Liver (tissue), 9 donors: ENCODE results near the gene CLEC3B. TPM values are rescaled to one million over a fixed set of nuclear protein-coding genes. Genes with fewer than 3 reads are reported as not detected.

Experiments
- DNase-seq: peaks from one replicate; pipeline ENCODE4 v3.0.0-alpha.2; 2017; ENCODE audit warnings: low spot score
- H3K27ac ChIP-seq, 2 donors: one replicate each; pipeline ENCODE4 v1.7.0; 2013; ENCODE audit warnings: inconsistent platforms in 2 of 2, low read length in 2 of 2, control low read depth in 1 of 2, low read depth in 1 of 2, mild to moderate bottlenecking in 1 of 2
- H3K27me3 ChIP-seq, 4 donors: one replicate each; pipeline versions ENCODE4 v1.6.1 to v1.7.0; 2013; ENCODE audit warnings: low read length in 3 of 4, inconsistent platforms in 1 of 4, mild to moderate bottlenecking in 1 of 4, moderate library complexity in 1 of 4; ENCODE audit not compliant: control insufficient read depth in 4 of 4, insufficient read depth in 4 of 4
- H3K36me3 ChIP-seq, 4 donors: one replicate each; pipeline versions ENCODE4 v1.6.1 to v1.7.0; 2013; ENCODE audit warnings: low read length in 3 of 4, mild to moderate bottlenecking in 3 of 4, low read depth in 1 of 4, moderate library complexity in 1 of 4; ENCODE audit not compliant: control insufficient read depth in 4 of 4, insufficient read depth in 3 of 4
- H3K4me1 ChIP-seq, 4 donors: one replicate each; pipeline versions ENCODE4 v1.6.1 to v1.7.0; 2013; ENCODE audit warnings: low read length in 3 of 4, mild to moderate bottlenecking in 3 of 4, moderate library complexity in 1 of 4; ENCODE audit not compliant: control insufficient read depth in 4 of 4, insufficient read depth in 4 of 4
- H3K4me3 ChIP-seq, 3 donors: one replicate each; pipeline versions ENCODE4 v1.6.1 to v1.7.0; 2013; ENCODE audit warnings: low read length in 3 of 3, control low read depth in 1 of 3, low read depth in 1 of 3, mild to moderate bottlenecking in 1 of 3
- H3K9ac ChIP-seq, 2 donors: one replicate each; pipeline ENCODE4 v1.7.0; 2013; ENCODE audit warnings: low read length in 2 of 2, mild to moderate bottlenecking in 2 of 2, moderate library complexity in 2 of 2, control low read depth in 1 of 2, low read depth in 1 of 2
- H3K9me3 ChIP-seq, 4 donors: one replicate each; pipeline versions ENCODE4 v1.6.1 to v1.7.0; 2013; ENCODE audit warnings: low read length in 3 of 4; ENCODE audit not compliant: control insufficient read depth in 4 of 4
- EGR1 ChIP-seq, 2 donors: IDR thresholded peaks; 2 replicates each; pipeline ENCODE4 v1.6.1; 2016 to 2018; ENCODE audit warnings: antibody characterized with exemption in 2 of 2, low read depth in 2 of 2
- FOXA1 ChIP-seq: IDR thresholded peaks from 2 replicates; pipeline ENCODE4 v1.6.1; 2016; ENCODE audit warnings: antibody characterized with exemption
- FOXA2 ChIP-seq: IDR thresholded peaks from 2 replicates; pipeline ENCODE4 v1.6.1; 2016; ENCODE audit warnings: antibody characterized with exemption
- HNF4G ChIP-seq: IDR thresholded peaks from 2 replicates; pipeline ENCODE4 v1.6.1; 2016; ENCODE audit warnings: antibody characterized with exemption
- JUND ChIP-seq, 2 donors: IDR thresholded peaks; 2 replicates each; pipeline ENCODE4 v1.6.1; 2016; ENCODE audit warnings: antibody characterized with exemption in 2 of 2
- RAD21 ChIP-seq, 2 donors: IDR thresholded peaks; 2 replicates each; pipeline ENCODE4 v1.6.1; 2016; ENCODE audit warnings: antibody characterized with exemption in 2 of 2, mild to moderate bottlenecking in 2 of 2
- RXRA ChIP-seq, 2 donors: IDR thresholded peaks; 2 replicates each; pipeline ENCODE4 v1.6.1; 2017 to 2018; ENCODE audit warnings: antibody characterized with exemption in 2 of 2, mild to moderate bottlenecking in 1 of 2
- TAF1 ChIP-seq: conservative IDR thresholded peaks from 2 replicates; pipeline ENCODE4 v1.6.1; 2016; ENCODE audit warnings: antibody characterized with exemption, mild to moderate bottlenecking
- ZBTB33 ChIP-seq: IDR thresholded peaks from 2 replicates; pipeline ENCODE4 v1.6.1; 2016; ENCODE audit warnings: antibody characterized with exemption
- WGBS: extraction: QIAGEN DNeasy Blood & Tissue Kit; methylation state at CpG from one replicate; pipeline ENCODE4 v1.1.7; 2013; 5-methylcytosine and 5-hydroxymethylcytosine counted together
- polyA plus RNA-seq, 2 donors: library from polyadenylated mRNA; stranded (reverse) in 1 of 2; unstranded in 1 of 2; fragments of 200-250 nt in 1 of 2; fragments of >200 nt in 1 of 2; fragmentation: Nextera tagmentation in 1 of 2; extraction: Ambion mirVana in 1 of 2; gene quantifications; one replicate each; pipeline versions ENCODE4 v1.2.1 to v1.2.3, GENCODE V29; 2013 to 2015
- total RNA-seq, 2 donors: library from RNA; depleted of rRNA; stranded (reverse); fragments of >200 nt; gene quantifications; one replicate each; pipeline ENCODE4 v1.2.3, GENCODE V29; 2014
- TF ChIP-seq, protein P1 (sequence below): IDR thresholded peaks from 2 replicates; pipeline ENCODE4 v1.6.1; 2016; ENCODE audit warnings: antibody characterized with exemption
- TF ChIP-seq, protein P2 (sequence below): fragments of 150-350 bp; IDR thresholded peaks from 2 replicates; pipeline ENCODE4 v1.5.1; 2017; ENCODE audit warnings: improper control_type of control experiment, low read depth, low read length; ENCODE audit not compliant: missing input control
- donor health status: healthy.
- donor health status: healthy.
- donor health status: healthy.
- donor health status: healthy.
- donor health status: healthy.

CLEC3B gene
- total and polyA plus RNA-seq, 4 donors, result 7.7 to 28.8 (median 13.0) TPM

DNA sequence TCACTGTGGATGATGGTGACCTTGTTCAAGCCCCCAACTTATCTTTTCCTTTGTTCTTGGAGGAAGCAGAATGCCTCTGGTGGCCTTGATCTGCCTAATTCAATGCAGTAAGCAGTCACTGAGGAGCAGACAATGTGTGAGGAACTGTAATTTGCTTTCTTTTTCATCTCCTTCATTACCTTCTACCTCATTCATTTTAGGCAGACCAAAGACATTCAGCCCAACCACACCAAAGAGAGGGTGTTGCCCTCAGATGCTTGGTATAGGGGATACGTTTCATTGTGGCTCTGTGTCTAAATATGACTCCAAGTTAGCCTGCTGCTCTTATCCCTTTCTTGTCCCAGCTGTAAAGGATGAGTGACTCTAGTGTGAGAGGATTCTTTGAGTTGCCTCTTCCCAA lies 34.8 kb upstream of the CLEC3B start:
- WGBS, result 90% methylated on average over 1 of the region's 1 CpG
- TF ChIP-seq ZBTB33 (no peak), JUND (IDR thresholded peaks at IDR 0.05) (no peak), HNF4G (no peak), RAD21 (IDR thresholded peaks at IDR 0.05) (no peak), FOXA1 (no peak), EGR1 (IDR thresholded peaks at IDR 0.05; ENCODE audit: low read depth in 2 of 2) (no peak)
- peaks cover 7 to 17% (median 16%) of the 10 kb centered on the region in 4 donors for H3K4me1 ChIP-seq
- no peak overlapping the region for H3K27ac ChIP-seq
- no peaks in the 10 kb centered on the region for H3K9me3 ChIP-seq
- no peaks in the 10 kb centered on the region for H3K27me3 ChIP-seq
- H3K9ac ChIP-seq, result no peak overlapping the region
- no peak overlapping the region for H3K4me3 ChIP-seq
- H3K36me3 ChIP-seq, result peaks cover 3 to 30% (median 12%) of the 10 kb centered on the region in 4 donors
- DNase-seq, result no peak

DNA sequence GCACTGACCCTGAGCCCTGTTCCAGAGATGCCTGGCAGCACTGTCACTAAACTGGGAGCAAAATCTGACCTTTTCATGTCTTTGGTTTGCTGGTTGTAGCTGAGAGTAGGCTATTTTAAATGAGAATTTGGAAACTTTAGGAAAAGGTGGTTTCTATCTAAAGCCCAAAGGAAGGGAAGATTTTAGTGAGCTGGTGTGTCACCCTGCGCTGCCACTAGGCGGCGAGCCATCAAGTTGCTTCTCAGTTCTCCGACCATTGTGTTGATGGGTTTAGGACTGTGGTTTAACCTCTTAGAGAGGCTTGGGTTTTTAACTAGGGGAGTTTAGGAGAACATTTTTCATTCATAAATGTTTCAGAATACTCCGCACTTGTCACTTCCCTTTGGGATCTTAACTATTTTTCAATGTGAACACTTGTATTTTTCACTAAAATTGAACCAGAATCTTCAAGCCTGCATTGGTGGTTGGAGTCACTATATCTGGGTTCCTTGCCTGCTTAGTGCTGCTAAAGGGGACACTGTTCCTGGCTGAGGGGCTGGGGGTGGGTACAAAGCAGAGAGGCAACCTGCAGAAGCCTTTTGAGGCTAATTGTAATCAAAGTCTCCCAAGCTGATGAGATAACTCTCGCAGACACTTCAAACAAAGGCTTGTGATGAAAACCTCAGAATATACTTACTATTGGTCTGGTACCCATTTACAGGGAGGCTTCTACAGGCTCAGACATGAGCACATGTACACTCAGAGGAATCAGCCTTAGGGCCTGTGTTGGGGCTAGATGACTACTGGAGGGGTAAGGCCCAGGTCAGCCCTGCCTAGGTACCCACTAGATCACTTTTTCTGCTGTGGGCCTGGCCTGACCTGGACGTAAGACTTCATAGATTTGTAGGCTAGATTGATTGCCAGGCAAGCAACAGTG lies 33.3 kb upstream of the CLEC3B start:
- 74% methylated on average over 7 of the region's 7 CpGs for WGBS
- H3K36me3 ChIP-seq, result peaks cover 3 to 34% (median 15%) of the 10 kb centered on the region in 4 donors

More for the DNA sequence above, 33.3 kb upstream of the CLEC3B start:
- no peak overlapping the region for H3K9ac ChIP-seq
- no peak overlapping the region for H3K4me3 ChIP-seq
- peaks cover 10 to 25% (median 24%) of the 10 kb centered on the region in 4 donors for H3K4me1 ChIP-seq
- no peaks in the 10 kb centered on the region for H3K9me3 ChIP-seq
- no peak overlapping the region for H3K27ac ChIP-seq
- TF ChIP-seq RAD21 (IDR thresholded peaks at IDR 0.05) (peak; percentile 31 to 66), JUND (IDR thresholded peaks at IDR 0.05) (no peak), RXRA (IDR thresholded peaks at IDR 0.05) (no peak), HNF4G (no peak), TAF1 (no peak), FOXA2 (no peak)
- TF ChIP-seq, protein P1, sequence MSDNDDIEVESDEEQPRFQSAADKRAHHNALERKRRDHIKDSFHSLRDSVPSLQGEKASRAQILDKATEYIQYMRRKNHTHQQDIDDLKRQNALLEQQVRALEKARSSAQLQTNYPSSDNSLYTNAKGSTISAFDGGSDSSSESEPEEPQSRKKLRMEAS, result no peak
- TF ChIP-seq, protein P2, sequence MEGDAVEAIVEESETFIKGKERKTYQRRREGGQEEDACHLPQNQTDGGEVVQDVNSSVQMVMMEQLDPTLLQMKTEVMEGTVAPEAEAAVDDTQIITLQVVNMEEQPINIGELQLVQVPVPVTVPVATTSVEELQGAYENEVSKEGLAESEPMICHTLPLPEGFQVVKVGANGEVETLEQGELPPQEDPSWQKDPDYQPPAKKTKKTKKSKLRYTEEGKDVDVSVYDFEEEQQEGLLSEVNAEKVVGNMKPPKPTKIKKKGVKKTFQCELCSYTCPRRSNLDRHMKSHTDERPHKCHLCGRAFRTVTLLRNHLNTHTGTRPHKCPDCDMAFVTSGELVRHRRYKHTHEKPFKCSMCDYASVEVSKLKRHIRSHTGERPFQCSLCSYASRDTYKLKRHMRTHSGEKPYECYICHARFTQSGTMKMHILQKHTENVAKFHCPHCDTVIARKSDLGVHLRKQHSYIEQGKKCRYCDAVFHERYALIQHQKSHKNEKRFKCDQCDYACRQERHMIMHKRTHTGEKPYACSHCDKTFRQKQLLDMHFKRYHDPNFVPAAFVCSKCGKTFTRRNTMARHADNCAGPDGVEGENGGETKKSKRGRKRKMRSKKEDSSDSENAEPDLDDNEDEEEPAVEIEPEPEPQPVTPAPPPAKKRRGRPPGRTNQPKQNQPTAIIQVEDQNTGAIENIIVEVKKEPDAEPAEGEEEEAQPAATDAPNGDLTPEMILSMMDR, result peak; percentile 46
- H3K27me3 ChIP-seq, result no peaks in the 10 kb centered on the region
- DNase-seq, result no peak
